GM13977 (cell line): ENCODE results near the gene CCDC180.
A peak's percentile ranks its signal among the peaks of the same experiment; 100 is the strongest.

Experiments
- DNase-seq: peaks from one replicate; pipeline ENCODE4 v3.0.0; 2012; ENCODE audit warnings: low spot score
- in situ Hi-C: fragments of 300-500 bp; cut with MboI; formaldehyde crosslinking; loops from one replicate; pipeline ENCODE4 v1.12.0; 2022; ENCODE audit warnings: low sequenced_read_pairs, low pct_unique_long_range_greater_than_20kb, mixed read lengths, inconsistent platforms; ENCODE audit not compliant: unreplicated experiment
- TF ChIP-seq, protein P1 (sequence below): IDR thresholded peaks from 2 replicates; pipeline ENCODE4 v1.5.1; 2012; ENCODE audit warnings: mild to moderate bottlenecking, control low read depth; ENCODE audit not compliant: insufficient read depth; ENCODE audit errors: extremely low read depth, missing control alignments

CCDC180 gene

DNA sequence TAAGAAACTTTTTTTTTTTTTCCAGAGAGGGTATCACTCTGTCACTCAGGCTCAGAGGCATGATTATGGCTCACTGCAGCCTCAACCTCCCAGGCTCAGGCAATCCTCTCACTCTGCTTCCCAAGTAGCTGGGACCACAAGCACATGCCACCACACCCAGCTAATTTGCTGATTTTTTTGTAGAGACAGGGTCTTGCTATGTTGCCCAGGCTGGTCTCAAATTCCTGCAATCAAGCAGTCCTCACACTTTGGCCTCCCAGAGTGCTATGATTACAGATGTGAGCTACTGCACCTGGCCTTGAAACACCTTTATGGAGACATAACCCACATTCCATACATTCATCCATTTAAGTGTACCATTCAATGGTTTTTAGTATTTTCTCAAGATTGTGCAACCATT lies 23.7 kb upstream of the CCDC180 start:
- no peak for DNase-seq
- in situ Hi-C loops, result no loop called here
- TF ChIP-seq, protein P1, sequence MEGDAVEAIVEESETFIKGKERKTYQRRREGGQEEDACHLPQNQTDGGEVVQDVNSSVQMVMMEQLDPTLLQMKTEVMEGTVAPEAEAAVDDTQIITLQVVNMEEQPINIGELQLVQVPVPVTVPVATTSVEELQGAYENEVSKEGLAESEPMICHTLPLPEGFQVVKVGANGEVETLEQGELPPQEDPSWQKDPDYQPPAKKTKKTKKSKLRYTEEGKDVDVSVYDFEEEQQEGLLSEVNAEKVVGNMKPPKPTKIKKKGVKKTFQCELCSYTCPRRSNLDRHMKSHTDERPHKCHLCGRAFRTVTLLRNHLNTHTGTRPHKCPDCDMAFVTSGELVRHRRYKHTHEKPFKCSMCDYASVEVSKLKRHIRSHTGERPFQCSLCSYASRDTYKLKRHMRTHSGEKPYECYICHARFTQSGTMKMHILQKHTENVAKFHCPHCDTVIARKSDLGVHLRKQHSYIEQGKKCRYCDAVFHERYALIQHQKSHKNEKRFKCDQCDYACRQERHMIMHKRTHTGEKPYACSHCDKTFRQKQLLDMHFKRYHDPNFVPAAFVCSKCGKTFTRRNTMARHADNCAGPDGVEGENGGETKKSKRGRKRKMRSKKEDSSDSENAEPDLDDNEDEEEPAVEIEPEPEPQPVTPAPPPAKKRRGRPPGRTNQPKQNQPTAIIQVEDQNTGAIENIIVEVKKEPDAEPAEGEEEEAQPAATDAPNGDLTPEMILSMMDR, result no peak

DNA sequence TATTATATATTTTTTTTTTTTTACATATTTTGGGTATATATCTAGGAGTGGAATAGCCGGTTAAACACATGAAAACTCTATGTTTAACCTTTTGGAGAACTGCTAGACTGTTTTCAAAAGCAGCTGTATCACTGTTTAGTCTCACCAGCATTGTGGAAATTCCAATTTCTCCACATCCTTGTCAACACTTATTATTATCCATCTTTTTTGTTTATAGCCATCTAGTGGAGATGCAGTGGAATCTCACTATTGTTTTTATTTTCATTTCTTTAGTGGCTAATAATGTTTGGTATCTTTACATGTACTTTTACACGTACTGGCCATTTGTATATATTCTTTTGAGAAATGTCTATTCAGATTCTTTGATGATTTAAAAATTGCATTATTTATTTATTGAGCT lies 22.7 kb upstream of the CCDC180 start:
- TF ChIP-seq, protein P1, result no peak
- in situ Hi-C loops, result no loop called here
- no peak for DNase-seq

DNA sequence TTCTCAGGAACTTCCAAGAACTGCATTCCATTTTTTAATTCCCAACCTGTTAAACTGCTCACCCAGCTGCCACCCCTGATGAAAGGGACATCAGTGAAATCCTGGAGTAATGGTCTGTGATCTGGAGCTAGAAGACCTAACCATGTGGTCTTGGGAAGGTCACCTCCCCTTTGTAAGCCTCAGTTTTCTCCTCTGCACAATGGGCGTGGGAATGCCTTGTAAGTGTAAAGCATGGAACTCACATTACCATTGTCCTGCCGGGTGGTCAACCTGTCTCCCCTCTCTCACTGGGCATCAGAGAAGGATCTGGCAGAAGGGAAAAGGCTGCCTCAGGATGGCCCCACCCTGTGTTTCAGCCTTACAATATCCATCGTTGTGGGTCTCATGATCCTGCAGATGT lies 15.3 kb upstream of the CCDC180 start:
- in situ Hi-C loops, result no loop called here
- DNase-seq, result no peak
- TF ChIP-seq, protein P1, result no peak

DNA sequence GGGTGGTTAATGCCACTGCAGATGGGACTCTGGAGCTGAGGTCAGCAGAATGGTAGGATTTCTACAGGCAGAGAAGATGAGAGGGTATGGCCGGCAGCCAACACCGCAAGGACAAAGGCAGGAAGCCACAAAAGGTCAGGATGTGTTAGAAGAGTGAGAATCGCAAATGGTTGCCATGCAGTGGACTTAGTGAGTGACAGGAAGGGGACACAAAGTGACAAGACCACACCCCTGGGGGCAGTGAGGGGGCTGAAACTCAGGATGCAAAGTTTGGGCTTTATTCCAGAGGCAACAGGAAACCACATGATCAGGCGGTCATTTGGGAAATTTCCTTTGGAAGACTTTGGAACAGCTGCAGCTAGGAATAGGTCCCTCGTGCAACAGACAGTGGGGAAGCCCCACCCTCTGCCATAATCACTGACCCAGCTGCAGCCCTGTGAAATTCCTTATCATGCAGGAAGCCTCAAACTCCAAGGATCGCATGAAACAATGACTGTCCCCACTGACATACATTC lies 14.2 kb upstream of the CCDC180 start:
- in situ Hi-C loops, result no loop called here

DNA sequence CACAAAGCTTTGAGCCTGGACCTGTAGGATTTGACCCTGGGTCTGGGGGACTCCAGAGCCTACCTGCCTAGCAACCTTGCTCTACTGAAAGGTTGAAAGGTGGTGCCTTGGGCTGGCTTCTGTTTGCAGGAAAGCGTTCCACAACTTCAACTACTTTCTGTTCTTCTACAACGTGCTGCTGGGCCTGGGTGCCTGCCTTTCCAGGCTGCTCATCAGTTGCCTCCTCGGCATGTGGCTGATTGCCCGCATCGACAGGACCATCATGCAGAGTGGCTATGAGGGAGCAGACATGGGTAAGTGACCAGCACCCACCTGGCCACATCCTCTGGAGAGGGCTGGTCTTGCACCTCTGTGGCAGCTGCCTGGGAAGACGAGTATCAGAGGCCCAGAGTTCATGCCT lies 13.6 kb upstream of the CCDC180 start:
- in situ Hi-C loops, result no loop called here
- TF ChIP-seq, protein P1, result no peak
- DNase-seq, result no peak

More for the DNA sequence above, 14.2 kb upstream of the CCDC180 start:
- TF ChIP-seq, protein P1, result no peak
- no peak for DNase-seq

DNA sequence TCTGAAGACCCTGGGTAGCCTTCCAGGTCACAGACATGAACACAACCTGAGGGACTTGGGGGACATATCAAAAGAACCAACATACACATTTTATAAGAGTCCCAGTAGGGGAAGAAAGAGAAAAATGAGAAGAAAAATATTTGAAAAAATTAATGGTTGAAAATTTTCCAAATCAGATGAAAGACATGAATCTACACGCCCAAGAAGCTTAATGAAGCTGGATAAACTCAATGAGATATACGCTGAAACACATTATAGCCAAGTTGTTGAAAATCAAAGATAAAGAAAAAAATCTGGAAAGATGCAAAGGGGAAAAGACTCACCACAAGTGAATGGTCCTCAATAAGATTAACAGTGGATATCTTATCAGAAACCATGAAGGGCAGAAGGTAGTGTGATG lies 9.6 kb upstream of the CCDC180 start:
- no peak for DNase-seq
- TF ChIP-seq, protein P1, result no peak
- in situ Hi-C loops, result no loop called here

DNA sequence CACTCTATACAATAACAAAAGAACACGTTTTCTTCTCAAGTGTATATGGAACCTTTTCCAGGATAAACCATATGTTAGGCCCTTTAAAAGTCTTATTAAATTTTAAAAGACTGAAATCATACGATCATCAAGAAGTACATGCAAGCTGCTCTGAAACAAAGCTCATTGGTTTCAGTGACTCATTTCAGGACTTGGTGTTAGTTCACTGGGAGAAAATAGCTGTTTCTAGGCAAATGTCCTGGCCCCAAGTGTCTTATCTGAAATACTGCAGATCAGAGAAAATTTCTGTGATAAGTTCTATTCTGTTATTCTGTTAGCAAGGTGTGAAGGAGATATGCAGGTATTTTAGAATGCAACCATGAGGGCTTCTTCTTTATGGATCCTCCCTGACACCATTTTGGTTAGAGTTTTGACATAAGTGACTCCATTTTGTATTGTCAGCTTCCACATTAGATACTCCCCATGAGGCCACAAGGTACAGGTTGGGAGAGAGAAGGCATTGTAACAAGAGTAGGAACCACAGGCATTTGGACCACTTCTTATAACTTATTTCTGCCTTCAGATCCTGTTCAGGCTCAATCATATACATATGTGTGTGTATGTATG lies 7.5 kb upstream of the CCDC180 start:
- TF ChIP-seq, protein P1, result no peak
- DNase-seq, result peak; percentile 65
- in situ Hi-C loops, result no loop called here
